ENCODE measurements around the gene SLC7A1.
"Not testable (repeated sequence)": the region's sequence is repeated elsewhere in the genome, so short reads cannot be mapped to it uniquely, and the experiment has no call there.

- not testable (repeated sequence) for TF ChIP-seq CTCF, POLR2A (IDR thresholded peaks at IDR 0.05)
These were observed 41.3 kb upstream of the SLC7A1 start for GRCh38 chr13:29636831-29637230.

Measured in breast epithelium (tissue), 3 donors.